Thoracic aorta (tissue), 2 donors: ENCODE measurements around the gene SH3RF2. TPM values are rescaled to one million over a fixed set of nuclear protein-coding genes. Genes with fewer than 3 reads are reported as not detected.
A peak's percentile ranks its signal among the peaks of the same experiment; 100 is the strongest.

ENCODE experiments used
- ATAC-seq: fragments of 150-250 bp; one replicate; pipeline ENCODE4 v1.8.0; 2017; ENCODE audit warnings: low read depth; ENCODE audit not compliant: insufficient number of reproducible peaks, low FRiP score
- DNase-seq: peaks from one replicate; pipeline ENCODE4 v3.0.0-alpha.2; 2020; ENCODE audit warnings: low spot score
- H3K27ac ChIP-seq, 2 donors: fragments of 200-600 bp; sonication (generic); 1 replicate in 1 of 2; 2 replicates in 1 of 2; pipeline ENCODE4 v1.5.1; 2016; ENCODE audit warnings: mild to moderate bottlenecking in 2 of 2, moderate library complexity in 2 of 2
- H3K27me3 ChIP-seq: fragments of 200-600 bp; sonication (generic); replicated peaks from 2 replicates; pipeline ENCODE4 v1.6.0; 2016; ENCODE audit warnings: mild to moderate bottlenecking; ENCODE audit not compliant: insufficient read depth
- H3K36me3 ChIP-seq: fragments of 200-600 bp; sonication (generic); one replicate; pipeline ENCODE4 v1.5.1; 2016
- H3K4me1 ChIP-seq, 2 donors: fragments of 200-600 bp; sonication (generic); 1 replicate in 1 of 2; 2 replicates in 1 of 2; pipeline versions ENCODE4 v1.5.1 to v1.6.0; 2016; ENCODE audit warnings: low read depth in 2 of 2, mild to moderate bottlenecking in 1 of 2; ENCODE audit not compliant: control insufficient read depth in 1 of 2
- H3K4me3 ChIP-seq: fragments of 200-600 bp; sonication (generic); 2 replicates; pipeline ENCODE4 v1.5.1; 2016; ENCODE audit warnings: mild to moderate bottlenecking
- H3K9me3 ChIP-seq: fragments of 200-600 bp; sonication (generic); 2 replicates; pipeline ENCODE4 v1.5.1; 2016
- total RNA-seq, 2 donors: library from RNA; depleted of rRNA; stranded (reverse); fragments of >200 nt; gene quantifications; one replicate each; pipeline versions ENCODE4 v1.1.0 to v1.2.3, GENCODE V29; 2016
- TF ChIP-seq, protein P1 (sequence below): fragments of 200-600 bp; sonication (generic); IDR thresholded peaks from one replicate; pipeline ENCODE4 v1.5.1; 2019; ENCODE audit warnings: antibody characterized with exemption

SH3RF2 gene
- total RNA-seq, 2 donors from 2014 or later = 8.1 to 16.4 TPM

DNA sequence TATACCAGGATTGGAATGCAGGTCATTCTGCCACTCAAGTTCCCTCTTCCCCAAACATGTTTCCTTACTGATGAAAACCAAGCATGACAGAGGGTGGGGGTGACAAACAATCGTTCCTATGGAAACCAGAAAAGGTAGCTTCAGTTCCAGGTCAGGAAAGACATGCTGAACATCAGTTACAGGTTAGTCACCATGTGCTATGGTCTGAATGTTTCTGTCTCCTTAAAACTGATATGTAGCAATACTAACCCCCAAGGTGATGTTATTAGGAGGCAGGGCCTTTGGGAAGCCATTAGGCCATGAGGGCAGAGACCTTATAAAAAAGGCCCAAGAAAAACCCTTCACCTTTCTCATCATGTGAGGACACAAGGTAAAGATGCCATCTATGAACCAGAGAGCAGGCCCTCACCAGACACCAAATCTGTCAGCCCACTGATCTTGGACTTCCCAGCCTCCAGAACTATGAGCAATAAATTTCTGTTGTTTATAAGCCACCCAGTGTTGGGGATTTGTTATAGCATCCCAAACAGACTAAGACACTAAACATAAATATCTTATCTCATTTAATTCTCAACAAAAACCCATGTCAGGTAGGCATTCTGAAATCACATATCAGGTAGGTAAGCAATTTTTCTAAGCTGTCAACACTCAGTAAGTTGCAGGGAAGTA is 15.7 kb upstream of the SH3RF2 start:
- Histone ChIP-seq H3K4me3 (no peak overlapping the region), H3K9me3 (no peaks in the 10 kb centered on the region), H3K36me3 (no peaks in the 10 kb centered on the region), H3K27me3 (no peaks in the 10 kb centered on the region), H3K4me1 (peaks cover 20 to 30% of the 10 kb centered on the region in 2 donors), H3K27ac (no peak overlapping the region)
- TF ChIP-seq, protein P1, sequence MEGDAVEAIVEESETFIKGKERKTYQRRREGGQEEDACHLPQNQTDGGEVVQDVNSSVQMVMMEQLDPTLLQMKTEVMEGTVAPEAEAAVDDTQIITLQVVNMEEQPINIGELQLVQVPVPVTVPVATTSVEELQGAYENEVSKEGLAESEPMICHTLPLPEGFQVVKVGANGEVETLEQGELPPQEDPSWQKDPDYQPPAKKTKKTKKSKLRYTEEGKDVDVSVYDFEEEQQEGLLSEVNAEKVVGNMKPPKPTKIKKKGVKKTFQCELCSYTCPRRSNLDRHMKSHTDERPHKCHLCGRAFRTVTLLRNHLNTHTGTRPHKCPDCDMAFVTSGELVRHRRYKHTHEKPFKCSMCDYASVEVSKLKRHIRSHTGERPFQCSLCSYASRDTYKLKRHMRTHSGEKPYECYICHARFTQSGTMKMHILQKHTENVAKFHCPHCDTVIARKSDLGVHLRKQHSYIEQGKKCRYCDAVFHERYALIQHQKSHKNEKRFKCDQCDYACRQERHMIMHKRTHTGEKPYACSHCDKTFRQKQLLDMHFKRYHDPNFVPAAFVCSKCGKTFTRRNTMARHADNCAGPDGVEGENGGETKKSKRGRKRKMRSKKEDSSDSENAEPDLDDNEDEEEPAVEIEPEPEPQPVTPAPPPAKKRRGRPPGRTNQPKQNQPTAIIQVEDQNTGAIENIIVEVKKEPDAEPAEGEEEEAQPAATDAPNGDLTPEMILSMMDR = no peak
- no peak for DNase-seq
- ATAC-seq = no peak

DNA sequence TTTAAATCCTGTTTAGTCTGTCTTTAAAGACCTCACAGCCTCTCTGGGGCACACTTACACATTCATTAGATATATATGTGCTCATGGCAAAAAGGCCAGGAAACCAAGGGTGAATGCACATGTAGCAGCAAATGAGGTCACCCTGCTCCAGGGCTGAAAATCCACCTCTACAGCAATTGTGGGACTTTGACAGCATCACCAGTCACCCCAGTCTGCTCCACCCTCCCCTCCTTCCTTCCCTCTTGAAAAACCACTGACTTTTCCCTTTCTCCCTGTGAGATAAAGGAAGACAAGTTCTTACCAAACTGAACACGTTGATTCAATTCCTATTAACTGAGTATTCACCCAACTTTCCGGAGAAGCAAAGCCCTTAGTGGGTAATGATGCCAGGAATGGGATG is 15.2 kb upstream of the SH3RF2 start:
- no peak overlapping the region for H3K4me3 ChIP-seq
- no peaks in the 10 kb centered on the region for H3K36me3 ChIP-seq
- ATAC-seq (no peak), DNase-seq (no peak)
- H3K27ac ChIP-seq = no peak overlapping the region
- no peaks in the 10 kb centered on the region for H3K27me3 ChIP-seq
- H3K9me3 ChIP-seq = no peaks in the 10 kb centered on the region
- TF ChIP-seq, protein P1 = no peak
- H3K4me1 ChIP-seq = peaks cover 23 to 33% of the 10 kb centered on the region in 2 donors

DNA sequence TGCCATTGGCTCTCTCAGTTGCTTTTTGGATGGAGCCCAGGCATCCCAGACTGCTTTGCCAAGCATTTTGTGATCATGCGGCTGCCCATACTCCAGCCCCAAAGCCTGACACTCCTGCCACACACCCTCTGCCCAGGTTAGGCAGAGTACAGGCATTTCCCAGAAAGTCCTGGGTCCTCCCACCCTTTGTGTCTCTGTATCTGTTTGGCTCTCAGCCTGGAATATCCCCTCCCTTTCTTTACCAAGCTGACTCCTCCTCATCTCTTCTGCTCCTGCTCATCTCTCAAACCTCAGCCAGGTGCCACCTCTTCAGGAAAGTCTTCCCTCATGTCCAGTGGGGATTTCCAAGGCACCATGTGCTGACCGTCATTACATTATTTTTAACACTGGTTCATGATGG is 14.3 kb upstream of the SH3RF2 start:
- TF ChIP-seq, protein P1 = no peak
- ATAC-seq = no peak
- no peak for DNase-seq
- H3K4me3 ChIP-seq = no peak overlapping the region
- H3K9me3 ChIP-seq = no peaks in the 10 kb centered on the region
- H3K27me3 ChIP-seq = no peaks in the 10 kb centered on the region
- H3K27ac ChIP-seq = no peak overlapping the region
- H3K4me1 ChIP-seq = peaks cover 22 to 29% of the 10 kb centered on the region in 2 donors
- H3K36me3 ChIP-seq = no peaks in the 10 kb centered on the region

DNA sequence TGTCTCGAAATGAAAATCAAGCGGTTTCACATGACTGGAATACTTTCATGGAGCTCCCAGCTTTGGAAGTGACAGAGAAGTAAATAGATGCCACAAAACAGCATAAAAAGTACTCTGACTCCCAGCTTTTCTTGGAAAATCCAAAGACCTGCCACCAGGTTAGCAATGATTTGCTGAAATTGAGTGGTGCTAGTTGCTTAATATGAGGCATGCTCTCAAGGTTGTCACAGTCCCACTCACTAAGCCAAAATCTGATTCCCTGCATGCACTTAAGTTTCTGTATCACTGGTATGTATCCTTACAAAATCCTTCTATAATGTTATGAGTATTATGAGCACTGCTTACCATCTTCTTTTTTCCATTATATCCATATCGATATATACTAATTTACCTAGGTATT is 13.0 kb upstream of the SH3RF2 start:
- Histone ChIP-seq H3K27me3 (no peaks in the 10 kb centered on the region), H3K9me3 (no peaks in the 10 kb centered on the region), H3K36me3 (no peaks in the 10 kb centered on the region), H3K4me1 (peaks cover 17 to 22% of the 10 kb centered on the region in 2 donors), H3K4me3 (no peak overlapping the region), H3K27ac (no peak overlapping the region)
- no peak for ATAC-seq
- TF ChIP-seq, protein P1 = no peak
- no peak for DNase-seq

DNA sequence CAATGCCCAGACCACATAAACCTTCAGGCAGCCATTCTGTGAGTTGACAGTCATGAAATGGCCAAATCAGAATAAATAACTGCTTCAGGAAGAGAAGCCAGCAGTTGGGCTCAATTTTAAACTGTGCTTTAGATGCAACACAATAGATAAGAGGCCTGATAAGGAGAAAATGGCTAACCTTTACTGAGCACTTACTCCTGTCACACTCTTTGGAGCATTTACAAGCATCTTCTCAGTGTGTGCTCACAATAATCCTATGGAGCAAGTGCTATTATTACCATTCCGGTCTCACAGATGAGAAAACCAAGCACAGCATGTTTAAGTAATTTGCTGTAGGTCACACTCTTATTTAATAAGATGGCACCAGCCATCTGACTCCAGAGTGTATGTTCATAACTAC is 11.5 kb upstream of the SH3RF2 start:
- H3K27me3 ChIP-seq = no peaks in the 10 kb centered on the region
- H3K36me3 ChIP-seq = no peaks in the 10 kb centered on the region
- no peaks in the 10 kb centered on the region for H3K9me3 ChIP-seq
- H3K4me1 ChIP-seq = peaks cover 17 to 22% of the 10 kb centered on the region in 2 donors
- H3K27ac ChIP-seq = peak overlapping the region in 1 of 2 donors; percentile 11
- H3K4me3 ChIP-seq = no peak overlapping the region
- ATAC-seq (no peak), DNase-seq (no peak)
- TF ChIP-seq, protein P1 = no peak
